HG03135 (cell line): Measurements from ENCODE around the gene PRKD2.

Source experiments
- ATAC-seq: cut with Tn5 transposase; IDR thresholded peaks from one replicate; pipeline ENCODE4 v1.9.1; 2021; ENCODE audit warnings: mild to moderate bottlenecking, moderate library complexity; ENCODE audit not compliant: unreplicated experiment

Gene PRKD2

GRCh38 chr19:46665072-46665471 is 51.8 kb downstream of the PRKD2 start:
- no peak for ATAC-seq

- peak; percentile 41 for ATAC-seq
Observed at GRCh38 chr19:46661735-46662592, 55.0 kb downstream of the PRKD2 start.

GRCh38 chr19:46661020-46661731 is 55.7 kb downstream of the PRKD2 start, which contains the start of gene DACT3:
Gene DACT3 (minus strand): TSS chr19:46661182. CDS start chr19:46661064, 118 bp downstream.
- peak; percentile 86 for ATAC-seq

GRCh38 chr19:46660551-46661019 is 56.3 kb downstream of the PRKD2 start:
- ATAC-seq, result no peak

GRCh38 chr19:46660008-46660517 is 56.9 kb downstream of the PRKD2 start:
- ATAC-seq, result no peak

- ATAC-seq, result no peak
Observed at GRCh38 chr19:46659151-46660007, 57.5 kb downstream of the PRKD2 start.

GRCh38 chr19:46656541-46656940 is 60.4 kb downstream of the PRKD2 start:
- ATAC-seq, result no peak

GRCh38 chr19:46654621-46655152 is 62.2 kb downstream of the PRKD2 start:
- no peak for ATAC-seq

GRCh38 chr19:46650445-46650844 is 66.5 kb downstream of the PRKD2 start:
- no peak for ATAC-seq

- no peak for ATAC-seq
Observed at GRCh38 chr19:46648961-46649960, 67.7 kb downstream of the PRKD2 start.

GRCh38 chr19:46648060-46648960 is 68.6 kb downstream of the PRKD2 start:
- ATAC-seq, result no peak

GRCh38 chr19:46646402-46646801 is 70.5 kb downstream of the PRKD2 start:
- no peak for ATAC-seq

- ATAC-seq, result no peak
Observed at GRCh38 chr19:46644720-46645119, 72.2 kb downstream of the PRKD2 start.

- ATAC-seq, result no peak
Observed at GRCh38 chr19:46640656-46641055, 76.3 kb downstream of the PRKD2 start.

GRCh38 chr19:46639358-46640182 is 77.3 kb downstream of the PRKD2 start:
- ATAC-seq, result no peak

GRCh38 chr19:46637224-46637623 is 79.7 kb downstream of the PRKD2 start:
- no peak for ATAC-seq
